GM23338 (cell line): ENCODE data around the gene COL4A6. TPM values are rescaled to one million over a fixed set of nuclear protein-coding genes. Genes with fewer than 3 reads are reported as not detected.

Source experiments
- ATAC-seq: fragments of 200-7000 bp; cut with Tn5 transposase; 3 replicates; pipeline ENCODE4 v1.9.1; 2020
- DNase-seq: peaks from one replicate; pipeline ENCODE4 v3.0.0-alpha.2; 2015; ENCODE audit warnings: low spot score
- H2AFZ ChIP-seq: fragments of 200-600 bp; sonication (generic); 2 replicates; pipeline ENCODE4 v1.8.0; 2016; ENCODE audit warnings: antibody characterized with exemption, mild to moderate bottlenecking, moderate library complexity
- H3F3A ChIP-seq: fragments of 200-600 bp; sonication (generic); replicated peaks from 2 replicates; pipeline ENCODE4 v1.8.0; 2017; ENCODE audit warnings: antibody characterized with exemption, mixed run types, low read depth
- H3K27ac ChIP-seq: fragments of 200-600 bp; sonication (generic); 2 replicates; pipeline ENCODE4 v1.6.1; 2016; ENCODE audit warnings: low read depth
- H3K27me3 ChIP-seq: fragments of 200-600 bp; sonication (generic); 2 replicates; pipeline ENCODE4 v1.8.0; 2016; ENCODE audit warnings: mild to moderate bottlenecking, mixed run types, moderate library complexity; ENCODE audit not compliant: insufficient read depth
- H3K36me3 ChIP-seq: fragments of 200-600 bp; sonication (generic); 2 replicates; pipeline ENCODE4 v1.8.0; 2016; ENCODE audit warnings: mild to moderate bottlenecking; ENCODE audit not compliant: insufficient read depth
- H3K4me1 ChIP-seq: fragments of 200-600 bp; sonication (generic); 2 replicates; pipeline ENCODE4 v1.8.0; 2016; ENCODE audit warnings: mild to moderate bottlenecking, moderate library complexity; ENCODE audit not compliant: insufficient read depth
- H3K4me2 ChIP-seq: fragments of 200-600 bp; sonication (generic); 2 replicates; pipeline ENCODE4 v1.7.1; 2017; ENCODE audit warnings: mixed run types
- H3K4me3 ChIP-seq: fragments of 200-600 bp; sonication (generic); 2 replicates; pipeline ENCODE4 v1.6.1; 2016; ENCODE audit warnings: mixed run types
- H3K79me2 ChIP-seq: fragments of 200-600 bp; sonication (generic); replicated peaks from 2 replicates; pipeline ENCODE4 v1.8.0; 2017; ENCODE audit warnings: mild to moderate bottlenecking; ENCODE audit not compliant: insufficient read depth
- H3K9me2 ChIP-seq: fragments of 200-600 bp; sonication (generic); 2 replicates; pipeline ENCODE4 v1.8.0; 2017; ENCODE audit not compliant: insufficient read depth
- H4K20me1 ChIP-seq: fragments of 200-600 bp; sonication (generic); replicated peaks from 2 replicates; pipeline ENCODE4 v1.8.0; 2017; ENCODE audit warnings: mild to moderate bottlenecking; ENCODE audit not compliant: insufficient read depth
- H3K27ac Mint-ChIP-seq: 2 replicates; pipeline ENCODE4 v1.8.0; 2020; ENCODE audit warnings: inconsistent platforms, mild to moderate bottlenecking, moderate library complexity, mixed read lengths
- H3K27me3 Mint-ChIP-seq: 3 replicates; pipeline ENCODE4 v1.8.0; 2022; ENCODE audit warnings: low read depth, mild to moderate bottlenecking, moderate library complexity, mixed read lengths, inconsistent platforms; ENCODE audit not compliant: insufficient read depth, poor library complexity
- H3K36me3 Mint-ChIP-seq: 3 replicates; pipeline ENCODE4 v1.8.0; 2021; ENCODE audit warnings: low read depth, mild to moderate bottlenecking, inconsistent platforms, moderate library complexity, mixed read lengths
- H3K4me1 Mint-ChIP-seq: 3 replicates; pipeline ENCODE4 v1.8.0; 2020; ENCODE audit warnings: mild to moderate bottlenecking, inconsistent platforms, mixed read lengths
- H3K4me3 Mint-ChIP-seq: 3 replicates; pipeline ENCODE4 v1.8.0; 2021; ENCODE audit warnings: moderate library complexity, mild to moderate bottlenecking, inconsistent platforms, mixed read lengths
- H3K9me3 Mint-ChIP-seq: 3 replicates; pipeline ENCODE4 v1.8.0; 2020; ENCODE audit warnings: moderate library complexity, mild to moderate bottlenecking, inconsistent platforms, mixed read lengths
- CREB1 ChIP-seq: fragments of 250-450 bp; sonication (Bioruptor Pico); IDR thresholded peaks from 2 replicates; pipeline ENCODE4 v1.5.0; 2020; ENCODE audit warnings: low read depth, mild to moderate bottlenecking, moderate library complexity
- CTCF ChIP-seq, 2 experiments: fragments of 200-600 bp in 1 of 2; sonication (generic) in 1 of 2; conservative IDR thresholded peaks; 2 replicates each; pipeline versions ENCODE4 v1.5.1 to v1.6.1; 2016 to 2017; ENCODE audit warnings: antibody characterized with exemption in 2 of 2, low read depth in 2 of 2, mild to moderate bottlenecking in 2 of 2, moderate library complexity in 1 of 2
- ETS1 ChIP-seq: IDR thresholded peaks from 2 replicates; pipeline ENCODE4 v1.6.1; 2016; ENCODE audit warnings: antibody characterized with exemption
- JUNB ChIP-seq: IDR thresholded peaks from one replicate; pipeline ENCODE4 v1.6.1; 2016; ENCODE audit warnings: antibody characterized with exemption; ENCODE audit not compliant: unreplicated experiment
- NANOG ChIP-seq: IDR thresholded peaks from 2 replicates; pipeline ENCODE4 v1.6.1; 2016; ENCODE audit warnings: antibody characterized with exemption, borderline replicate concordance
- REST ChIP-seq: IDR thresholded peaks from one replicate; pipeline ENCODE4 v1.6.1; 2018; ENCODE audit warnings: antibody characterized with exemption; ENCODE audit not compliant: unreplicated experiment
- ZNF114 ChIP-seq: fragments of 250-450 bp; sonication (Bioruptor Pico); IDR thresholded peaks from 2 replicates; pipeline ENCODE4 v1.5.0; 2020; ENCODE audit warnings: mild to moderate bottlenecking, moderate library complexity
- ZNF462 ChIP-seq: fragments of 250-450 bp; sonication (Bioruptor Pico); IDR thresholded peaks from 2 replicates; pipeline ENCODE4 v1.5.0; 2020; ENCODE audit warnings: mild to moderate bottlenecking, moderate library complexity
- polyA plus RNA-seq: library from polyadenylated mRNA; unstranded; fragments of >200 nt; fragmentation: Nextera tagmentation; extraction: Ambion mirVana; gene quantifications from 2 replicates; pipeline ENCODE4 v1.2.1, GENCODE V29; 2016
- total RNA-seq: library from RNA; depleted of rRNA; stranded (reverse); fragments of >200 nt; shearing (Covaris generic); gene quantifications from 2 replicates; pipeline ENCODE4 v1.2.3, GENCODE V29; 2014

The COL4A6 gene
- total and polyA plus RNA-seq, 2 experiments from 2014 or later = 4.1 to 15.2 TPM

- Histone ChIP-seq H2AFZ (no peak overlapping the region), H3K9me2 (no peaks in the 10 kb centered on the region), H3K27ac (no peak overlapping the region), H3K4me3 (no peak overlapping the region), H4K20me1 (no peaks in the 10 kb centered on the region), H3F3A (no peaks in the 10 kb centered on the region), H3K79me2 (no peaks in the 10 kb centered on the region), H3K4me2 (no peak overlapping the region), H3K27me3 (no peaks in the 10 kb centered on the region), H3K36me3 (no peaks in the 10 kb centered on the region), H3K4me1 (no peaks in the 10 kb centered on the region)
- no peaks in the 10 kb centered on the region for H3K36me3 Mint-ChIP-seq
- H3K9me3 Mint-ChIP-seq = no peaks in the 10 kb centered on the region
- TF ChIP-seq REST = no peak
- no peak for TF ChIP-seq ETS1
- TF ChIP-seq CREB1 (CRISPR knock-in tag) = no peak
- TF ChIP-seq ZNF462 (CRISPR knock-in tag) = no peak
- TF ChIP-seq NANOG = no peak
- TF ChIP-seq JUNB = no peak
- TF ChIP-seq ZNF114 (CRISPR knock-in tag) = no peak
- TF ChIP-seq CTCF (conservative IDR thresholded peaks at IDR 0.05; ENCODE audit: low read depth in 2 of 2) = no peak
- no peak overlapping the region for H3K4me3 Mint-ChIP-seq
- ATAC-seq (no peak), DNase-seq (no peak)
- H3K4me1 Mint-ChIP-seq = peaks cover 3% of the 10 kb centered on the region; the same call in 2 of the 3 replicates
- no peak overlapping the region for H3K27ac Mint-ChIP-seq
- no peaks in the 10 kb centered on the region for H3K27me3 Mint-ChIP-seq
These were observed 306.2 kb downstream of the COL4A6 start for GRCh38 chrX:108132034-108132433.
